Nucleus accumbens (tissue), 56 donors: Measurements from ENCODE around the gene SNAPC4.

Source experiments
- DNase-seq, 56 donors: peaks; one replicate each; lab custom pipeline; 2025; lab: John Stamatoyannopoulos, UW

The SNAPC4 gene

DNA sequence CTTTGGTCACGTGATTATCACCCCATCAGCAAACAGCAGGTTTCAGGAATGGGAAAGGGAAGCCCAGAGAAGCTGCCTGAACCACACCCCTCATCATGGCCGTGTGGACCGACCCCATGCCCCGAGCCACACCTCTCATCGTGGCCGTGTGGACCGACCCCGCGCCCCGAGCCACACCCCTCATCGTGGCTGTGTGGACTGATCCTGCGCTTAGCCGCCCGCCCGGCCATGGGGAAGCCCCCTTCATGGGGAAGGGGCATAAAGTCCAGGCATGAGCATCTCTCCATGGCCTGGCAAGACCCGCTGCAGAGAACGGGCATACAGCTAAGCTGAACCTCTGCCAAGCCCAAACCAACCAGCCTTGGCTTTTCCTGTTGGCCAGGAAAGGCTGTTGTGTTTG is 6.4 kb downstream of the SNAPC4 start:
- DNase-seq = no peak

DNA sequence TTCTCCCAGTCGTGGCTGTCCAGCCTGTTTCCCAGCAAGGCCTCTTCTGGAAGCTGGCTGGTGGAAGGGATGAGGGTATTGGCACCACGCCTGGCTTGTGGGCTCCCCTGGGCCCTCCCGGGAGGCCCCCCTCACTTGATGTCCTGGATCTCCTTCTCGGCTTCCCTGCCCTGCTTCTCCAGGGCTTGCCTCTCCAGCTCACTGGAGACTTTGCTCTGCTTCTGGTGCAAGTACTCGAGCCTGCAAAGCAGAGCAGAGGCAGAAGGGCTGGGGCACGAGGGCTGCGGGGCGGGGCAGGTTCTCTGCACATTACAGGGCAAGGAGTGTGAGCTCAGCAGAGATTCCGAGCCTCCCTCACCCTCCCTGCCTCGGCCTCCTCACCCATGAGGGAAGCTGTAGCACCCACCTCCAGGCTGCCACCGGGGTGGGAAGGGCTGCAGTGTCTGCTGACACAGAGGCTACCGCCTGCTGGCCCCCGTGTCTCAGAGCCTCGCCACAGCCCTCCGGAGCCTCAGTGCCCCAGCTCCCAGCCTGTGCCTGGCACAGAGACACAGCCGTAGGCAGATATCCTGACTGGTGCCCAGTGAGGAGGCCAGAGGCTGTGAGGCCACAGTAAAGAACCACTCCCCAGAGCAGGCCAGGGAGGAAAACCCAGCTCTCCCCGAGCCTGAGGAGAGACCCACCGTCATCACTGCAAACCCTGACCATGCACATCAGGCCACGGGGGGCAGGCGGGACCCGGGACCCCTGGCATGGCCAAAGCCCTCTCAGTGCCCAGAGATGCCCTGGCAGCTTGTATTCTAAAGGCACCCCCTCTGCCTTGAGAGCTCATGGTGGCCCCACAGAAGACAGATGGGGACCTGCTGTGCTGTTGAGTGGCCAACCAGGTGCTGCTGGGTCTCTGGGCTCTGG is 7.2 kb downstream of the SNAPC4 start:
- peak in 16 of 56 donors; percentile 9 to 62 (median 27) for DNase-seq

DNA sequence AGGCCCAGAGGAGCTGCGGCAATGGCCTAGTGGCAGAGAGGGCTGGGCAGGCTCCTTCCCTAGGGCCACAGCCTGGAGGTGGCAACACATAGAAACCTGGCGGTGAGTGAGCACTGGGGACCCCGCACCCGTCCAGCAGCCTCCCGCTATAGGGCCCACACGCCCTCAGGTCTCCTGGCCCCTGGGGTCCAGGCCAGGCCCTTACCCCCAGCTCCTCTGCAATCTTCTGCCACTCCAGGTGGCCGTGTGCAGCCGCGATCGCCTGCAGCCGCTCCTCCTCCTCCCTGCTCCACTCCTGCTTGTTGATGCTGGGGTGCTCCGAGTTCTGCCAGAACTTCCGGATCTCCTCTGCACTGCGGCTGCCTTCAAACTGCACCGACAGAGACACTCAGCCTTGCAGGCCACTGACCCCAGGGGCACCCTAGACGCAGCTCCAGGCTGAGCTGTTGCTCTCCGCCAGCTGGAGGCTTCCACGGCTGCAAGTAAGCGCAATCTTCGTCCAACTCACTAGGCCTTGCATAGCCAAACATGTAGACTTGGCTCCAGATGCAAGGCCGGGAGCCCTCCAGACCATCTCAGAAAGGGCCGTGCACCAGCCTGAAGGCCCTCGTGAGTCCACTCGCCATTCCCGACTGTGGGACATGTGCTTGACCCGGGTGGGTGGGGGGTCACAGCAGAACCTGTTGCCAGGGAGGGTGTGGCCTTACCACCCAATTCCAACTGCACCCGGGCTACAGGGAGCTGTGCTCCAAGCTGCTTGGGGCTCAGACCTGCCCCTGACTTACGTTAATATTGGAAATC is 8.0 kb downstream of the SNAPC4 start:
- DNase-seq = no peak

DNA sequence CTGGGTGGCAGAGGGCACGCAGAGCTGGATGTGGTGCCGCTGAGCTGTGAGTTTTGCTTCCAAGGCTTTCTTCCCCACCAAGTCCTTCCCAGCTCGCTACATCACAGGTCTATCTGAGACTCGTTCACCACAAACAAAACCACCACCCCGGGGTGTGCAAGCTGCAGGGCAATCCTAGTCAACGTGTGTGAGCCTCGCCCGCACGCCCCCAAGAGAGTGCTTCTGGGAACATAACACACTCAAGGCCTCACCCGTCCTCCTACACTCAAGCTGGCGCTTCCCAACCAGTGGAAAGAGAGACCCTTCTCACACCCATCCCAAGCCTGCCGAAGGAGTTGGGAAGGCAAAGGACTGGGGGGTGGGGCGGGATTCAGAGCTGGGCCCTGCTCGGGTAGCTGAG is 10.6 kb downstream of the SNAPC4 start:
- peak in 24 of 56 donors; percentile 19 to 83 (median 47) for DNase-seq

DNA sequence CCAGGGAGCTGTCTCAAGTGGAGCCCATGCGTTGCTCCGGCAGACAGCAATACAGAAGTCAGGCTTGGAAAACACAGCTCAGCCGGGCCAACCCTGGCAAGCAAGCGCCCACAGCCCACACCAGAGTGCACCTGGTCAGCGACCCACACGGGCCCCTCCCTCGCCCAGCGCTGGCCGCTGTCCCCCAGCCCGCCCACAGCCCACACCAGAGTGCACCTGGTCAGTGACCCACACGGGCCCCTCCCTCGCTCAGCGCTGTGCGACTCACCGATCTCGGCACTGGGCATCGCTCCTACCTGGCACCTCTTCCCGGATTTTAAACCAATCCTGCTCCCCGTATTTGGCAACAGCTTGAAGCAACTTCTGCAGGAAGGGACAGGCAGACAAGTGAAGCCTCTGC is 12.8 kb downstream of the SNAPC4 start:
- DNase-seq = no peak

DNA sequence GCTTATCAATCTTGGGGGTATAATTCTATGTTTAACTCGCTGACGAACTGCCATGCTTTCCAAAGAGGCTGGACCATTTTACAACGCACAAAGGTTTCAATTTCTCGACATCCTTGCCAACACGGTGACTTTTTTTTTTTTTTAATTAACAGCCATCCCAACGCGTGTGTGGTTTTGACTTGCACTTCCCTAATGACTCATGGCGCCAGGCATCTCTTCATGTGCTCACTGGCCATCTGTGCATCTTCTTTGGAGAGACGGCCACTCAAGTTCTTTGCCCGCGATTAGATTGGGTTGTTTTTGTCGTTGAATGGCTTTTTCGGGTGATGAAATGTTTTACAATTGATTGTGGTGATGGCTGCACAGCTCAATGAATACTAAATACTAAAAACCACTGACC is 14.0 kb downstream of the SNAPC4 start:
- no peak for DNase-seq

DNA sequence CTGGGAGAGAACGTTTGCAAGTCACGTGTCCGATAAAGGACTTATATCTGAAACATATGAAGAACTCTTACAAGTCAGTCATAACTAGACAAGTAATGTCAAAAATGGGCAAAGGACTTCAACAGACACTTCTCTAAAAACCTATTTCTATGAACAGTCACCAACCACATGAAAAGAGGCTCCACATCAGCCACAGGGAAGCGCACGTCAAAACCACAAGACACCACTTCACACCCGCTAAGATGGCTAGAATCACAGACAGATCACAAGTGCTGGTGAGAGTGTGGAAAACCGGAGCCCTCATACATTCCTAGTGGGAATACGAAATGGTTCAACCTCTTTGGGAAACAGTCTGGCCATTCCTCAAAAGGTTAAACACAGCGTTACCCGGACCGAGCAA is 15.0 kb downstream of the SNAPC4 start:
- no peak for DNase-seq

DNA sequence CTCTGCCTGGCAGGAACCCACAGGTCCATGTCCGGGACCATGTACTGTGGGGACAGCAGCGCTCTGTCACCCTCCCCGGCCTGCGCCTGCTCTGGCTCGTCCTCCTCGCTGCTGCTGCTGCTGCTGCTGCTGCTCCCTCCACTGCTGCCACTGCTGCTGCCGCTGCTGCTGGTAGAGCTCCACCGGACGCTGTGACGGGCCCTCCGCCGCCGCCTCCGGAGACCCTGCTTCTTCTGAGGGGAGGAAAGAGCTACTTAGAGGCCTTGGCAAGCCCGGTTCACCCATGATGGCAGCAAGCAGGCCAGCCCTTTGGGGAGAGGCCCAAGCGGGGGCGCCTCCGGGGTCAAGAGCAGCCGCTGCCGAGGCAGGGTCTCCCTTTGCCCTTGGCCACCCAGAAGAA is 16.5 kb downstream of the SNAPC4 start:
- no peak for DNase-seq

DNA sequence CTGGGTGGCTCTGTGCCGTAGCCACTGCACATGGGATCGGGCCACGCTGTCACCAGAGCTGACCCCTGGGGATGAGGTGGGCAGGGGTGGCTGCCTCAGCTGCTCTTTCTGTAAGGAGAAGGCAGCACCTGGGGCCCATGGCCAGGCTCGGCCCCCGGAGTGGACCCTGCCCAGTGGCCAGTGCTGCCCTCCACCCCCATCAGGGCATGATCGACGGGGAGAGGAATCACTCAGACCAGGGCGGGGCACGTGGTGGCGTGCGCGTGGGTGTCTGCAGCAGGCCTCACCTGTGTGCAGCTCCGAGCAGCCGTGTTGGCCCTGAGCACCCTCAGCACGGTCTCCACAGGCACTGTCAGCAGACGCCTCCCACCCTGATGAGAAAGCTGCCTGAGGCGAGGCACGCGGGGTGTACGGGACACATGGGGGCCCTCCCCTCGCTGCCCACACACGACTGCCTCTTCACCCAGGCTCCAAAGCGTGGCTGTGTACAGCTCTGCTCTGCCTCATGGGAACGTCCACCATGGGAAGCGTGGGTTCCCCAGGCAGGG is 17.9 kb downstream of the SNAPC4 start:
- DNase-seq = peak in 26 of 56 donors; percentile 16 to 80 (median 48)

DNA sequence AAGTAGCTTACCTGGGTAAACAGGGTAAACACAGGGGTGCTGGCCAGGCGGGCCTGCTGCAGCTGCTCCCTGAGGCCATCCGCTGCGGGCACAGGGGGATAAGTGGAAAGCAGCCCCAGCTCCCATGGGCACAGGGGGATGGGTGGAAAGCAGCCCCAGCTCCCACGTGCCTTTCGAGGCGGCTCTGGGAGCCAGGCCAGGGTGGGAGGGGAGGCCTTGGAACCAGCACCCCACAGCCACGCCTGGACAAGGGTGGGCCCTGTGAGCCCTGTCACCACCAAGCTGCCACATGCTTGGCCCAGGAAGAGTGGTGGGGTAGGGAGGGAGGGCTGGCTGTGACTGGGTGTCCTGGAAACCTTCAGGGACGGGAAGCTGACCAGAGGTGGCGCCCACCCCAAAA is 18.7 kb downstream of the SNAPC4 start:
- DNase-seq = peak in 11 of 56 donors; percentile 12 to 54 (median 25)

DNA sequence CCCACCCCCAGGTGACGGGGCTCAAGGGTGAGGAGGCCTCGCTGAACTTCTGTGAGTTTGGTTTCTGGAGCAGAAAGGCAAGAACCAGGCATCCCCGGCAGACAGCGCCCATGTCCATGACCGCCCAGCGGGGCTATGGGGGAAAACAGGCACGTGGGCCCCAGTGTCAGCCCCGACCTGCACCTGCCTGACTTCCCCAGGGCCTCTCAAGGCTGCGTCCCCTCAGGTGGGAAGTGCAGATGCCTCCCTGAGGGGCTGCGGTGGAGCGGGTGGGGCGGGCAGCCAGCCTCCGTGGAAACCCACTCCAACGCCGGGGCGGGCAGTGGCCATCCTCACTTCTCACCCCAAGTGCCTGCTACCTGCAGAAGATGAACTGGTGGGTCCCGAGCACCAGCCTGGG is 19.6 kb downstream of the SNAPC4 start:
- DNase-seq = no peak

DNA sequence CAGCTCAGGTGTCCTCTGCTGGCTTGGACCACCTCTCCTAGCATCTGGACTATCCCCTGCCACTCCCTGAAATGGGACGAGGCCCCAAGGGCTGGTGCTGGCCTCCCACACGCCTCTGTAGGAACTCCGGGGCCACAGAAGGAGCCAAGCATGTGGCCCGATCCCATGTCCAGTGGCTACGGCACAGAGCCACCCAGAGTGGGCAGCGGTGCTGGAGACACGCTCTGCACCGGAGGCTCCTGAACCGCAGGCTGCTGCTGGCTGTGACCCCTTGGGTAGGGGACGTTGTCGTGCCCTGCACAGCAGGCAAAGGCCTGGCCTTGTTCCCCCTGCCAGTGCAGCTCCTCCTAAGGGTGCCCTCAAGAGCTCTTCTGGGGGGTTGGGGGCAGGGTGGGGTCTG is 20.1 kb downstream of the SNAPC4 start:
- DNase-seq = no peak

DNA sequence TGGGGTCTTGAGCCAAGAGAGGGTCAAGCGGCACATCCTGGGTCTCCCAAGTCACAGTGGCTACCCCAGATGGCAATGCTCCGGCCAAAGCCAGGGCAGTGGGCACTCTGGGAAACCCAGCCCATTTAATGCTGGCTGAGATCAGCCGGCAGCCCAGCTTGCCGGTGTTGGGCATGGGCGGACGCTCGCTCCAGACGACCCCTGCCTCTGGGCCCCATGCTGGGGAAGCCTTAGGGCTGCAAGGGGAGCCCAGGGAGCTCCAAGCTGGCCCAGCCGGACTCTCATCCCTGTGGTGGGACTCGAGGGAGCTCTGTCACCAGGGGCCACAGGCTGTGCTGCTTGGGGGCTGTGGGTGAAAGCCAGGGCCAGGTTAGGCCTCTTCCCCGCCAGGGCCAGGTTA is 20.6 kb downstream of the SNAPC4 start:
- no peak for DNase-seq

DNA sequence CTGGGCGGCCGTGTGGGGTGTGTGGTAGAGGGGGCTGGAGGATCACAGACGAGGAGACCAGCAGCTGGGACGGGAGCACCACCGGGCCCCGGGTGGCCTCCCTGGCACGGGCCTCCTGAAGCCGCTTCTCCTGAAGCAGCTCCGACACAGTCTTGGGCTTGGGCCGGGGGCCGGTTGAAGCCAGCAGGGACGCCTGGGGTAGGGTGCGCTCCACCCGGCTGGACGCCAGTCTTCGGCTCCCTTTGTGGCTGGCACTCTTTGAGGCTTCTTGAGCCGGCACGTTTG is 21.0 kb downstream of the SNAPC4 start:
- no peak for DNase-seq

DNA sequence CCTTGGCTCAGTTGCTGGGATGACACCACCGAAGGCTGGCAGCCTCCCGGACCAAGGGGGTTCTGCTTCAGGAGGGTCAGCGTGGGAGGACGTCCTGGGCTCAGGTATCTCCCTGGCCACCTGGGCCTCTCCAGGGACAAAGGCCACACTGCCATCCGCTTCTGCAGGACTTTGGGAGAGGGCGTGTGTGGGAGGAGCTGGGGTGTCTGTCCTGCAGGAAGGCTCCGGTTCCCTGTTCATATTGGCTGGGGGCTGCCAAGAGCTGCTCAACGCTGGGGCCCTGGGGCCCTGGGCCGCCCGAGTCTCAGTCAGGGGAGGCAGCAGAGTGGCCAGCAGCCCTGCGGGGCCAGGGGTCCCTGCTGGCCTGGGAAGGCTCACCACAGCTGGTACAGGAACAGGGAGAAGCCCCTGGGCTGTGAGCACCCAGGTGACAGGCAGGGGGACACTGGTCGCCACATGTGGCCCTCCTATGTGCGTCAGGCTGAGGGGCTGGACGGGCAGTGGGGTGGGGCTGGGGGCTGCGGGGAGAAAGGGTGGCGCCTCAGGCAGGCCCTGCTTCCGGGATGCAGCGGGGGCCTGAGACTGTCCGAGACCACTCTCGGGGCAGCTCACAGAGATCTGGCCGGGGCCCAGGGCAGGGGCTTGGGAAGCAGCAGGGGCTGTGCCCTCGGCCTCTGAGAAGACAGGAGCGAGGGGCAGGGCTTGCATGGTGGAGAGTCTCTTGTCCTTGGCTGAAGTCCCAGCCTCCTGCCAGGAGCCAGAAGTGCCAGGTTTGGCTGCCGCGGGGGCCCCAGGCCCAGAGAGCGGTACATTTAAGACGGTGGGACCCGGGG is 21.6 kb downstream of the SNAPC4 start:
- no peak for DNase-seq

DNA sequence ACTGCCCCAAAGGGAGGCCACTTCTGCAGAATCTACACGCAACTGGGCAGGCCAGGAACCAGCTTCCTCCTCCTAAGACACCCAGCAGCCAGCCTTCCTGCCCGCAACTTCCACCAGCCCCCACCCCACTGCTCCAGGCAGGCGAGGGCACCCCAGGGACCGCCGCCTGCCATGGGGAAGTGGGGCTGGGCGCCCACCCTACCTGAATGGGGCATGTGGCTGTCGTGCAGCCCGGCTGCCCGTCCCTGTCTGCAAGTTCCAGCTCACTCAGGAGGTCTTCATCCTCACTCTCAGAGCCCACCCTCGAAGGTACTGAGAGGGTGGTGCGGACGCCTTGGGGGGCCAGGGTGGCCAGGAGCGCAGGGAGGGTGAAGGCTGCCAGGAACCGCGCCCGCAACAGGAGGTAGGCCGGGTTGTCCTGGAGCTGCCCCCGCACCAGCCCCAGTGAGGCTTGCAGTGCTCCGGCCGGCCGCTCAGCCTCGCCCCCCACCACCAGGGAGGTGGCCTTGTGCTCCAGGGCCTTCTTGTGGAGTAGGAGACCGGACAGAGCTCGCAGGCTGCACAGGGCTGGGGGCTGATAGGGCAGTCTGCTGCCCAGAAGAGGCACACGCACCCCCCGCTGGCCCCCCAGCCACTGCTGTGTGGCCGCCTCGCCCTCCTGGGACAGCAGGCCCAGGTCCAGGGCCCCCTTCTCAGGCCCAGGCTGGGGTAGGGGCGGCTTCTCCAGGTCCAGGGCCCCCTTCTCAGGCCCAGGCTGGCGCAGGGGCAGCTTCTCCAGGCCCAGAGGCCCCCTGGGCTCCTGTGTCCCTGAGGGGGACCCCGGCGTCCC is 22.4 kb downstream of the SNAPC4 start:
- peak in 1 of 56 donors; percentile 31 for DNase-seq

DNA sequence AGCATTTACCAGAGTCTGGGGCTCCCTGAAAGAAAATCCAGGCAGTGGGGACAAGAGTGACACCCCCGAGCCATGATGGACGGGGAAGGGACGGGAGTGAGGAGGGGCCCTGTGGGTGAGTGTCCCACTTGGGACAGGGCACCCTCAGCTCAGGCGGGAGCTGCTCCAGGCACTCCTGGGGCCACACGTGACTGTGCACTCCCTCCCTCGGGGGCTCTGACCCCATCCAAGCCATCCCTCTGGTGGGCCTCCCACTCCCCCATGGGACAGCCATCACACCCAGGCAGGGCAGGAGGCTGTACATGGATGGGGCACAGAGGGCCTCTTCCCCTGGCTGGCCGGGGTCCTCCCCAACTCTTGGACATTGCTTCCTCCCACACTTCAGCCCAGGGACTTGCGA is 23.5 kb downstream of the SNAPC4 start:
- DNase-seq = no peak

DNA sequence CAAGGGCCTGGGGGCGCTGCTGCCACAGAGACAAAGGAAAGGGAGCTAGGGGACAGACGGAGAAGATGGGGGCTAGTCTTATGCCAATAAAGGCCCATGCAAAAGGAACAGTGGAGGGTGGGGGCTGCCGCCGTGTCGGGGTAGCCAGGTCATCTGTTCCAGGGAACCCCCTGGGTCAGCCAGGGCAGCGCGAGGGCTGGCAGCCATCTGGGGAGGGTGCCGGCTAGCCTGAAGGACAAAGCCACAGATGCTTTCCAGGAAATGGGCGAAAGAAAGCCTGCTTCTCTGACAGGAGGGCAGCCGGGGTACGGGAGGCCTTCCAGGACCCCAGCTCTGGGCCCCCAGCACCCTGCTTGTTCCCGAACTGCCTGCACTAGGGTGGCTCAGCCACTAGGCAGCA is 24.9 kb downstream of the SNAPC4 start:
- DNase-seq = no peak

DNA sequence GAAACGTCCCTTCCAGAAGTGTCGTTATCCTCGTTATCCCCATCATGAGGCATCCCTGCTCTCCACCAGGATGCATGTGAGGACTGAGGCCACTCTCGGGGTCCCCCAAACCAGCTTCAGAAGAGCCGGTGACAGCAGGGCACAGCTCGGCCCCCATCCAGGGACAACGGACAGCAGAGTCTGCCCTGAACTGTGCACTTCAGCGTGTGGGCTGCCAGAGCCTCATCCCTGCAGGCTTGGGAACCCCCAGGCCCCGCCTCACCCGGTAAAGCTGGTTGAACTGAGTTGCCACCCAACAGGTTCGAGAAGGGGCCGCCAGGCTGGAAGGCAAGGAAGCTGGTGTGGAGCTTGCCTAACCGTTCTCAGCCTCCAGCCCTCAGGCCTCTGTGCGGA is 25.8 kb downstream of the SNAPC4 start:
- no peak for DNase-seq
